Measurements from ENCODE around the gene POLA2.

POLA2 gene

DNA sequence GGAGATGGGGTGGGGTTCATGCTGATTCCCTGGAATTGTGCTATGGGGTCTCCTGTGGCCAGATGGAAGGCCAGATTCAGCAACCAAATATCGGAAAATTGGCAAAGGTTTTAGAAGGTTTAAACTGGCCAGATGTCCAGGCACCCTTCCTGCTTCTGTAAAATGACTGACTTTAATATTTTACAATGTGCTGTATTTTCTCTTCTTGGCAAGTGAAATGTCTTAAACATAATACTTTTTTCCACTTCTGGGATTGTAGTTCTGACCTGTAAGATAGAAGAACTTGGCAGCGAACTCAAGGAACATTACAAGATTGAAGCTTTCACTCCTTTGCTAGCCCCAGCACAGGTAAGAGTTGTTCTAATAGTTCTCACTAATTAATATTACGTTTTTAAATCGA, 17.5 kb downstream of the POLA2 start:
- H3K36me3 ChIP-seq (ENCODE audit: control insufficient read depth in 5 of 5, insufficient read depth in 5 of 5, low read length in 5 of 5), result peaks cover 0 to 27% (median 21%) of the 10 kb centered on the region in 5 donors
- H3K9ac ChIP-seq (ENCODE audit: low read length in 5 of 5), result no peak overlapping the region
- peaks cover 10 to 38% (median 24%) of the 10 kb centered on the region in 5 donors for H3K4me1 ChIP-seq (ENCODE audit: control insufficient read depth in 5 of 5, insufficient read depth in 5 of 5, low read length in 5 of 5)
- no peaks in the 10 kb centered on the region for H3K27me3 ChIP-seq (ENCODE audit: control insufficient read depth in 5 of 5, insufficient read depth in 4 of 5, low read length in 5 of 5)
- no peak overlapping the region for H3K4me3 ChIP-seq (ENCODE audit: low read depth in 1 of 5, low read length in 5 of 5)
- no peaks in the 10 kb centered on the region for H3K9me3 ChIP-seq (ENCODE audit: control insufficient read depth in 5 of 5, low read length in 5 of 5)
- peak overlapping the region; percentile 14 for H3K27ac ChIP-seq (ENCODE audit: low read depth, low read length)

DNA sequence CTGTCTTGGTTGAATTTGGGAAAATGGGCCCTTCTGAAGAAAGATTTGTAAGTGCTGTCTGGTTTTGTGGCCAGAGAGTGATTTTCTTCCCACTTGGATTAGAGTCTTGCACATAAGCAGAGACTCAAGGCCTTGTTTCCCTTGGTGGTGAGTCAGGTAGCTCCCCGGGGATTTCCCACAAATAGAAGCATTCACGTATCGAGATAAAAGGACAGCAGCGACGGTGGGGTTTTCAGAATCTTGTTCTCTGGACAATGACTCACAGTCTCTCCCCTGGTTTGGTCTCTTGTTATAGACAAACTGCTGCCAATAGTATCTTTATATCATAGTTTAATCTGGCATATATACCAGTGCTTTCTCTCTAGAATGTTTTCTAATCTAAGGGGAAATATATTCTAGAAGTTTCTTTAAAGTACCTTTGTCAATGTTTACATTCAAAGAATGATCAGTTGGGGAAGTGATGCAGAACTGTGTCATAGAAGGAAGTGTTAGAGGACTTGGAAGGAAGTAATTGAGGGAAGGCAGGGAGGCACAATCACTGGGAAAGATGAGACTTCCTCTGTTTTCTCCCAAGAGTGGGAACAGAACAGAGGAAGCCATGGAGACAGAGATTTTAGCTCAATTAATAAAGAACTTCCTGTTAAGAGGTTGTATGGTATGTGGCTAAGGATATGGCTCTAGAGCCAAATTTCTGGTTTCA, 18.1 kb downstream of the POLA2 start:
- peaks cover 10 to 37% (median 24%) of the 10 kb centered on the region in 5 donors for H3K4me1 ChIP-seq (ENCODE audit: control insufficient read depth in 5 of 5, insufficient read depth in 5 of 5, low read length in 5 of 5)
- peaks cover 0 to 30% (median 21%) of the 10 kb centered on the region in 5 donors for H3K36me3 ChIP-seq (ENCODE audit: control insufficient read depth in 5 of 5, insufficient read depth in 5 of 5, low read length in 5 of 5)
- peak overlapping the region; percentile 49 for H3K27ac ChIP-seq (ENCODE audit: low read depth, low read length)

DNA sequence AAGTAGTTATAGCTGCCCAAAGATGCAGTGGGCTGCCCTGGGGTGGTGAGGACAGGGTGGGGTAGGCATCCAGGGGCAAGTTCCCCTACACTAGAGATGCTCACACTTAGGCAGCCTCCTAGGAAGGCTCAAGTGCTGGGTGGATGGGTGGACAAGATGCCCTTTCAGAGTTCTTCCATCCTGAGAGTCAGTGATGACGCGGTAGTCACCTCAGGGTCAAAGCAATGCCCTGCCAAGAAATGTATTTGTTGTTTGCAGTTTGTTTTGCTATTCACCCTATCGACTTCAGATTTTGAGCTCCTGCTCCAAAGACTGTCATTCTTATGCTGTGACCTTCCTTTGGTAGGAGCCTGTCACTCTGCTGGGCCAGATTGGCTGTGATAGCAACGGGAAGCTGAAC, 18.9 kb downstream of the POLA2 start:
- H3K9ac ChIP-seq (ENCODE audit: low read length in 5 of 5), result peak overlapping the region in 1 of 5 donors; percentile 17
- H3K27ac ChIP-seq (ENCODE audit: low read depth, low read length), result peak overlapping the region; percentile 49
- peaks cover 0 to 32% (median 21%) of the 10 kb centered on the region in 5 donors for H3K36me3 ChIP-seq (ENCODE audit: control insufficient read depth in 5 of 5, insufficient read depth in 5 of 5, low read length in 5 of 5)

More for the DNA sequence above, 18.1 kb downstream of the POLA2 start:
- H3K9ac ChIP-seq (ENCODE audit: low read length in 5 of 5), result no peak overlapping the region
- no peaks in the 10 kb centered on the region for H3K27me3 ChIP-seq (ENCODE audit: control insufficient read depth in 5 of 5, insufficient read depth in 4 of 5, low read length in 5 of 5)
- no peak overlapping the region for H3K4me3 ChIP-seq (ENCODE audit: low read depth in 1 of 5, low read length in 5 of 5)
- H3K9me3 ChIP-seq (ENCODE audit: control insufficient read depth in 5 of 5, low read length in 5 of 5), result no peaks in the 10 kb centered on the region

DNA sequence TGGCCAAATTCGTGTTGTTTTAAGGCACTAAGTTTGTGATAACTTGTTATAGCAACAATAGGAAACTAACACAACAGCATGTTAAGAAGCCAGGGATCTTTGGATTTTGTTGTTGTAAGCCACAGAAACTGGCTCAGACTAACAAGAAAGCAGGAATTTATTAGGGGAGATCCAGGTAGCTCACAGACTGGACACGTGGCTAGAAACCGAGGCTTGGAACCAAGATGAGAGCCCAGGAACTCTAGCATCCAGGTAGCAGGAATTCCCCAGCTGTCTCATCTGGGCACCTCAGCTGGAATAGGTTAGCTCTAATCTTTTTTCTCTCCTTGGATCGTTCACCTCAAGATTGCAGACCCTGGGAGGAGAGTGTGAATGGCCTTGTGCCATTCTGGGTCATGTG, 24.9 kb downstream of the POLA2 start:
- Histone ChIP-seq H3K9ac (ENCODE audit: low read length in 5 of 5) (no peak overlapping the region), H3K36me3 (ENCODE audit: control insufficient read depth in 5 of 5, insufficient read depth in 5 of 5, low read length in 5 of 5) (peaks cover 0 to 29% (median 12%) of the 10 kb centered on the region in 5 donors), H3K4me3 (ENCODE audit: low read depth in 1 of 5, low read length in 5 of 5) (no peak overlapping the region), H3K27ac (ENCODE audit: low read depth, low read length) (no peak overlapping the region), H3K9me3 (ENCODE audit: control insufficient read depth in 5 of 5, low read length in 5 of 5) (peaks cover 0 to 4% (median 0%) of the 10 kb centered on the region in 5 donors), H3K4me1 (ENCODE audit: control insufficient read depth in 5 of 5, insufficient read depth in 5 of 5, low read length in 5 of 5) (peaks cover 14 to 33% (median 31%) of the 10 kb centered on the region in 5 donors), H3K27me3 (ENCODE audit: control insufficient read depth in 5 of 5, insufficient read depth in 4 of 5, low read length in 5 of 5) (peaks cover 0 to 5% (median 0%) of the 10 kb centered on the region in 5 donors)

More for the DNA sequence above, 18.9 kb downstream of the POLA2 start:
- Histone ChIP-seq H3K4me3 (ENCODE audit: low read depth in 1 of 5, low read length in 5 of 5) (no peak overlapping the region), H3K27me3 (ENCODE audit: control insufficient read depth in 5 of 5, insufficient read depth in 4 of 5, low read length in 5 of 5) (no peaks in the 10 kb centered on the region), H3K4me1 (ENCODE audit: control insufficient read depth in 5 of 5, insufficient read depth in 5 of 5, low read length in 5 of 5) (peaks cover 8 to 30% (median 17%) of the 10 kb centered on the region in 5 donors), H3K9me3 (ENCODE audit: control insufficient read depth in 5 of 5, low read length in 5 of 5) (no peaks in the 10 kb centered on the region)

DNA sequence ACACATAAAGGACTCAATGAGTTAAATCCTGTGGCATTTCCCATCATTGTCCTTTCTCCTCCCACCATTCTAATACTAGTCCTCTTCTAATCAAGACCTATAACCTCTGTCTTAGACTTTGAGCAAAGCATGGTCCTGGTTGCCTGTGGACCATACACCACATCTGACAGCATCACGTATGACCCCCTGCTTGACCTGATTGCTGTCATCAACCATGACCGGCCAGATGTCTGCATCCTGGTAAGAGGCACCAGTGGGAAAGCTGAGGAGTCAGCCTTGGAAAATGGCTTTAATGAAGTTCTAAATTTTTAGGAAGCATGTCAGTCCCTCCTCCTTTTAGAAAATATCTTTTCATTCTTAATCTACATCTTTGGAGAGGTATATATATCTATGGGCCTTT, 25.8 kb downstream of the POLA2 start:
- Histone ChIP-seq H3K9ac (ENCODE audit: low read length in 5 of 5) (no peak overlapping the region), H3K4me1 (ENCODE audit: control insufficient read depth in 5 of 5, insufficient read depth in 5 of 5, low read length in 5 of 5) (peaks cover 19 to 42% (median 40%) of the 10 kb centered on the region in 5 donors), H3K36me3 (ENCODE audit: control insufficient read depth in 5 of 5, insufficient read depth in 5 of 5, low read length in 5 of 5) (peaks cover 0 to 20% (median 3%) of the 10 kb centered on the region in 5 donors), H3K4me3 (ENCODE audit: low read depth in 1 of 5, low read length in 5 of 5) (no peak overlapping the region), H3K27me3 (ENCODE audit: control insufficient read depth in 5 of 5, insufficient read depth in 4 of 5, low read length in 5 of 5) (peaks cover 0 to 5% (median 0%) of the 10 kb centered on the region in 5 donors), H3K9me3 (ENCODE audit: control insufficient read depth in 5 of 5, low read length in 5 of 5) (peaks cover 0 to 4% (median 0%) of the 10 kb centered on the region in 5 donors), H3K27ac (ENCODE audit: low read depth, low read length) (no peak overlapping the region)

DNA sequence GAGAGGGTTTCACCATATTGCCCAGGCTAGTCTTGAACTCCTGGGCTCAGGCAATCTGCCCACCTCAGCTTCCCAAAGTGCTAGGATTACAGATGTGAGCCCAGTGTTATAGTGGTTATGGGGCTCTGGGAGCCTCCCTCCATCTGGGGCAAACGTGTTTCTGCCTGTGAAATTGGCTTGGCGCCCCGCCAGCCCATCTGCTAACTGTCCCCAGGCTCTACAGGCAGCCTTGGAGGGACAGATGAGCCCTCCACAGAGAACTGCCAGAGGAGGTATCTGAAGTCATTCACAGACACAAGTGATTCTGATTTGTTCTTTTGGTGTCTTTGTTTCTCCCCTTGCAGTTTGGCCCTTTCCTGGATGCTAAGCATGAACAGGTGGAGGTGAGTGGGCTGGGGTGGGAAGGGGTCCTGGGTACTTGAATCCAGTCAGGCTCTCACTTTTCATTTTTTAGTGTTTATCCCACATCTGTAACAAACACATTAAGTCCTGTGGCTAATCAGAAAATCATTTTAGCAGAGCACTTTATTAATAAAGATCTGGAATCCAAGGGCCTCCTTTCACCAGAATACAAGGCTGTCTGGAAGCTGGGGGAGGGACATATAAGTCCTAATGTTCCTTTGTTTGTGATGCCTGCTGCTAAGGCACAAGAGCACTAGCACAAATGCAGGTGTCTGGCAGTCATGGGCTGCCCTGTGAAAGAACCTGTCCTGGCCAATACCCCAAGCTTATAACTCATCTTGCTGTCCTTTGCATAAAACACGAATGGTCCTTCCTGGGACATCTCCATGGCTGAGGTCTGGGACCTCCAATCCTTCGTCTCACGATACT, 27.2 kb downstream of the POLA2 start:
- Histone ChIP-seq H3K9ac (ENCODE audit: low read length in 5 of 5) (no peak overlapping the region), H3K9me3 (ENCODE audit: control insufficient read depth in 5 of 5, low read length in 5 of 5) (peaks cover 0 to 4% (median 0%) of the 10 kb centered on the region in 5 donors), H3K27ac (ENCODE audit: low read depth, low read length) (peak overlapping the region; percentile 96), H3K36me3 (ENCODE audit: control insufficient read depth in 5 of 5, insufficient read depth in 5 of 5, low read length in 5 of 5) (peaks cover 0 to 18% (median 2%) of the 10 kb centered on the region in 5 donors), H3K4me1 (ENCODE audit: control insufficient read depth in 5 of 5, insufficient read depth in 5 of 5, low read length in 5 of 5) (peaks cover 21 to 56% (median 53%) of the 10 kb centered on the region in 5 donors), H3K4me3 (ENCODE audit: low read depth in 1 of 5, low read length in 5 of 5) (no peak overlapping the region), H3K27me3 (ENCODE audit: control insufficient read depth in 5 of 5, insufficient read depth in 4 of 5, low read length in 5 of 5) (peaks cover 0 to 5% (median 0%) of the 10 kb centered on the region in 5 donors)

DNA sequence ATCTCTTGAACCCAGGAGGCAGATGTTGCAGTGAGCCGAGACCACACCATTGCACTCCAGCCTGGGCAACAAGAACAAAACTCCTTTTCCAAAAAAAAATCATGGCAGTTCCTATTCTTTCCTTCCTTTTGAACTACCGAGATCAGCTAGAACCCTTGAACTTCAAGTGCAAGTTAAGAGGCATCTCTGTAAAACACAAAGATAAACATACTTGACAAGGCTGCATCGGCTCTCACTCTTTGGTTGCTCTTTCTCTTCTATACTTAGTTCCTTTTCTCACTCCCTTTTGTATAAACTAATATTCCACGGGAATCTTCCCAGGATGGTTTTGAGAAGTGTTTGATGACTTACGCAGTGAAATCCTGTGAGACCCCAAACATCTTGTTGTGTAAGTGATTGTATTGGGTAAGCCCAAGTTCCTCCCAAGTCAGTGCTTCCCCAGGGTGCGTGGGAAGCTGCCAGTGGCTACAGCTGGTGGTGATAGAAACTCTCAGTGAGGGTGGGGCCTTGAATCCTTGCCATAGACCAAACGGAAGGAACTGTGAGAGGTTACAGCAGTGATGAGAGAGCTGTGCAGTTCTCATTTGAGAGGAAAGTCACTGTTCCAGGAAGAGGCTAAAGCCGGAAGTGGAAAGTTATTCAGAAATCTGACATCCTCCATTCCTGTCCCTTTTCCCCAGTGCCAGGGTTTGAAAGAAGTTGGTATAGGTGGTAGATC, 28.8 kb downstream of the POLA2 start:
- Histone ChIP-seq H3K9ac (ENCODE audit: low read length in 5 of 5) (peak overlapping the region; percentile 56 to 99 (median 79)), H3K4me3 (ENCODE audit: low read depth in 1 of 5, low read length in 5 of 5) (peak overlapping the region in 3 of 5 donors; percentile 15 to 43 (median 32)), H3K36me3 (ENCODE audit: control insufficient read depth in 5 of 5, insufficient read depth in 5 of 5, low read length in 5 of 5) (peaks cover 0 to 23% (median 12%) of the 10 kb centered on the region in 5 donors), H3K27ac (ENCODE audit: low read depth, low read length) (peak overlapping the region; percentile 96), H3K27me3 (ENCODE audit: control insufficient read depth in 5 of 5, insufficient read depth in 4 of 5, low read length in 5 of 5) (peaks cover 0 to 5% (median 0%) of the 10 kb centered on the region in 5 donors), H3K9me3 (ENCODE audit: control insufficient read depth in 5 of 5, low read length in 5 of 5) (peaks cover 0 to 4% (median 0%) of the 10 kb centered on the region in 5 donors), H3K4me1 (ENCODE audit: control insufficient read depth in 5 of 5, insufficient read depth in 5 of 5, low read length in 5 of 5) (peaks cover 21 to 58% (median 55%) of the 10 kb centered on the region in 5 donors)

DNA sequence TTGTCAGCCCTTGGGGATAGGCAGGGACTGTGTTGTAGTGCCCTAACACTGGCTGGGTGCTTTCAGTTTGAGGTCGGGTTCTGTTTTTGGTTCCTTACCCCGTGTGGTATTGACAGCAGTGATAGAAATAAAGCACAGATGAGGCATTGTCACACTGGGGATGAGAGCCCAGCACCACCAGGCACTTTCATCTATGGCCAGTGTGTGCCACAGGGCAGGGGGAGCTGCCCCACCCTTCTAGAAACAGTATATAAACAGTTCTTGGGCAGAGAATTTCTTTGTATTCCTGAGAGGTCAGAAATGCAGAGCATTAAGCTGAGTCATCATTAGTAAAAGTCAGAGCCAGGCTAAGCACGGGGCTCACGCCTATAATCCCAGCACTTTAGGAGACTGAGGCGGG, 29.9 kb downstream of the POLA2 start:
- peaks cover 0 to 31% (median 18%) of the 10 kb centered on the region in 5 donors for H3K36me3 ChIP-seq (ENCODE audit: control insufficient read depth in 5 of 5, insufficient read depth in 5 of 5, low read length in 5 of 5)
- H3K4me1 ChIP-seq (ENCODE audit: control insufficient read depth in 5 of 5, insufficient read depth in 5 of 5, low read length in 5 of 5), result peaks cover 21 to 65% (median 64%) of the 10 kb centered on the region in 5 donors
- H3K27me3 ChIP-seq (ENCODE audit: control insufficient read depth in 5 of 5, insufficient read depth in 4 of 5, low read length in 5 of 5), result peaks cover 0 to 5% (median 0%) of the 10 kb centered on the region in 5 donors
- H3K4me3 ChIP-seq (ENCODE audit: low read depth in 1 of 5, low read length in 5 of 5), result peak overlapping the region in 2 of 5 donors; percentile 22 to 46
- peak overlapping the region; percentile 56 to 99 (median 79) for H3K9ac ChIP-seq (ENCODE audit: low read length in 5 of 5)
- H3K27ac ChIP-seq (ENCODE audit: low read depth, low read length), result peak overlapping the region; percentile 96
- peaks cover 0 to 4% (median 0%) of the 10 kb centered on the region in 5 donors for H3K9me3 ChIP-seq (ENCODE audit: control insufficient read depth in 5 of 5, low read length in 5 of 5)

DNA sequence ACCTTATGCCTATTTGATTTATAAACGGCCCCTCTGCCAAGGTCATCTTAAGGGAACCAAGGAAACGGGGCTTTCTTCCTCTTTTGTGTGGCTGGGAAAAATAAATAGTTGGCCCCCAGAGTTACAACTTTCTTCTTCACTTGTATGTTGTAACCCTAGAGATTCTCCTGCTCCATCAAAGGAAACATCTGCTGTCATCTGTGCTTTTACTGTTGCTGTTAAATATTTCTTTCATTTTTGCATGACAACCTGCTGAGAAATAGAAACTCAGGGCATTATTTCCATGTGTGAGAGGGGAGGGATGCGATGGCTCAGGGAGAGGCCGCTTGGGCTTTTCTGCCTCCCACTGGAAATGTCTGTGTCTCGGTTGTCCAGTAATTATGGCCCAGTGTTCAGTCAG, 31.1 kb downstream of the POLA2 start:
- peaks cover 0 to 5% (median 0%) of the 10 kb centered on the region in 5 donors for H3K27me3 ChIP-seq (ENCODE audit: control insufficient read depth in 5 of 5, insufficient read depth in 4 of 5, low read length in 5 of 5)
- peaks cover 0 to 4% (median 0%) of the 10 kb centered on the region in 5 donors for H3K9me3 ChIP-seq (ENCODE audit: control insufficient read depth in 5 of 5, low read length in 5 of 5)
- no peak overlapping the region for H3K4me3 ChIP-seq (ENCODE audit: low read depth in 1 of 5, low read length in 5 of 5)
- peak overlapping the region; percentile 96 for H3K27ac ChIP-seq (ENCODE audit: low read depth, low read length)
- H3K36me3 ChIP-seq (ENCODE audit: control insufficient read depth in 5 of 5, insufficient read depth in 5 of 5, low read length in 5 of 5), result peaks cover 0 to 30% (median 16%) of the 10 kb centered on the region in 5 donors
- H3K4me1 ChIP-seq (ENCODE audit: control insufficient read depth in 5 of 5, insufficient read depth in 5 of 5, low read length in 5 of 5), result peaks cover 28 to 77% (median 75%) of the 10 kb centered on the region in 5 donors
- peak overlapping the region in 1 of 5 donors; percentile 82 for H3K9ac ChIP-seq (ENCODE audit: low read length in 5 of 5)

All from subcutaneous abdominal adipose tissue (tissue), 5 donors.